ENCODE measurements around the gene ZBTB8B.

Gene ZBTB8B

GRCh38 chr1:32498751-32499150 is 33.9 kb downstream of the ZBTB8B start:
- Histone ChIP-seq H3K36me3 (ENCODE audit: control insufficient read depth, insufficient read depth, low read length) (no peaks in the 10 kb centered on the region), H3K4me1 (no peaks in the 10 kb centered on the region), H3K79me2 (no peaks in the 10 kb centered on the region), H2AFZ (no peak overlapping the region), H3K27ac (no peak overlapping the region), H3K9ac (no peak overlapping the region), H3K27me3 (ENCODE audit: control insufficient read depth, insufficient read depth, low read length) (no peaks in the 10 kb centered on the region), H3K4me3 (ENCODE audit: low read depth, low read length) (no peak overlapping the region), H3K9me3 (ENCODE audit: control insufficient read depth, low read length) (no peaks in the 10 kb centered on the region), H3K4me2 (ENCODE audit: low read length) (no peak overlapping the region)
- TF ChIP-seq CTCF (IDR thresholded peaks at IDR 0.05), result no peak

GRCh38 chr1:32500387-32501209 is 35.7 kb downstream of the ZBTB8B start:
- H3K4me2 ChIP-seq (ENCODE audit: low read length), result peak overlapping the region; percentile 65
- no peaks in the 10 kb centered on the region for H3K9me3 ChIP-seq (ENCODE audit: control insufficient read depth, low read length)
- peak overlapping the region; percentile 84 for H3K27ac ChIP-seq
- peak overlapping the region; percentile 82 for H2AFZ ChIP-seq
- H3K27me3 ChIP-seq (ENCODE audit: control insufficient read depth, insufficient read depth, low read length), result no peaks in the 10 kb centered on the region
- H3K79me2 ChIP-seq, result no peaks in the 10 kb centered on the region
- H3K9ac ChIP-seq, result no peak overlapping the region
- no peaks in the 10 kb centered on the region for H3K4me1 ChIP-seq
- peak overlapping the region; percentile 59 for H3K4me3 ChIP-seq (ENCODE audit: low read depth, low read length)
- no peaks in the 10 kb centered on the region for H3K36me3 ChIP-seq (ENCODE audit: control insufficient read depth, insufficient read depth, low read length)
- TF ChIP-seq CTCF (IDR thresholded peaks at IDR 0.05), result no peak

- Histone ChIP-seq H3K4me3 (ENCODE audit: low read depth, low read length) (no peak overlapping the region), H3K4me2 (ENCODE audit: low read length) (no peak overlapping the region), H3K36me3 (ENCODE audit: control insufficient read depth, insufficient read depth, low read length) (no peaks in the 10 kb centered on the region), H3K9ac (no peak overlapping the region), H3K79me2 (no peaks in the 10 kb centered on the region), H2AFZ (no peak overlapping the region), H3K9me3 (ENCODE audit: control insufficient read depth, low read length) (no peaks in the 10 kb centered on the region), H3K27ac (peak overlapping the region; percentile 69), H3K4me1 (no peaks in the 10 kb centered on the region), H3K27me3 (ENCODE audit: control insufficient read depth, insufficient read depth, low read length) (no peaks in the 10 kb centered on the region)
- TF ChIP-seq CTCF (IDR thresholded peaks at IDR 0.05), result no peak
Measured at GRCh38 chr1:32501865-32502264, 37.0 kb downstream of the ZBTB8B start.

- no peak for TF ChIP-seq CTCF (IDR thresholded peaks at IDR 0.05)
- H3K79me2 ChIP-seq, result no peaks in the 10 kb centered on the region
- H2AFZ ChIP-seq, result no peak overlapping the region
- H3K4me1 ChIP-seq, result no peaks in the 10 kb centered on the region
- H3K4me3 ChIP-seq (ENCODE audit: low read depth, low read length), result no peak overlapping the region
- no peak overlapping the region for H3K27ac ChIP-seq
- no peak overlapping the region for H3K4me2 ChIP-seq (ENCODE audit: low read length)
- H3K36me3 ChIP-seq (ENCODE audit: control insufficient read depth, insufficient read depth, low read length), result no peaks in the 10 kb centered on the region
- H3K9ac ChIP-seq, result no peak overlapping the region
- H3K27me3 ChIP-seq (ENCODE audit: control insufficient read depth, insufficient read depth, low read length), result no peaks in the 10 kb centered on the region
- no peaks in the 10 kb centered on the region for H3K9me3 ChIP-seq (ENCODE audit: control insufficient read depth, low read length)
Measured at GRCh38 chr1:32503153-32503552, 38.3 kb downstream of the ZBTB8B start.

- H3K27ac ChIP-seq, result no peak overlapping the region
- H3K9ac ChIP-seq, result no peak overlapping the region
- no peaks in the 10 kb centered on the region for H3K9me3 ChIP-seq (ENCODE audit: control insufficient read depth, low read length)
- H3K36me3 ChIP-seq (ENCODE audit: control insufficient read depth, insufficient read depth, low read length), result no peaks in the 10 kb centered on the region
- no peaks in the 10 kb centered on the region for H3K4me1 ChIP-seq
- H2AFZ ChIP-seq, result no peak overlapping the region
- H3K4me3 ChIP-seq (ENCODE audit: low read depth, low read length), result no peak overlapping the region
- no peaks in the 10 kb centered on the region for H3K27me3 ChIP-seq (ENCODE audit: control insufficient read depth, insufficient read depth, low read length)
- no peaks in the 10 kb centered on the region for H3K79me2 ChIP-seq
- TF ChIP-seq CTCF (IDR thresholded peaks at IDR 0.05), result no peak
- H3K4me2 ChIP-seq (ENCODE audit: low read length), result no peak overlapping the region
Measured at GRCh38 chr1:32507021-32507420, 42.1 kb downstream of the ZBTB8B start.

Data from parathyroid adenoma (tissue), 2 donors.